Activated CD8-positive, alpha-beta T cell treated with anti-CD3 and anti-CD28 coated beads for 36 hours (primary cell): Measurements from ENCODE around the gene SPPL2B. TPM values are rescaled to one million over a fixed set of nuclear protein-coding genes. Genes with fewer than 3 reads are reported as not detected.

Source experiments
- ATAC-seq: fragments of 200-7000 bp; cut with Tn5 transposase; one replicate; pipeline ENCODE4 v1.10.0; 2021; ENCODE audit warnings: mild to moderate bottlenecking, moderate library complexity
- CTCF ChIA-PET: fragments of 350-600 bp; sonication (Branson Sonifier 250); formaldehyde crosslinking; loops from one replicate; lab custom pipeline; 2021; ENCODE audit warnings: antibody characterized with exemption; lab: Charles Lee
- POLR2A ChIA-PET: fragments of 350-600 bp; sonication (Branson Sonifier 250); formaldehyde crosslinking; loops from one replicate; lab custom pipeline; 2021; ENCODE audit warnings: antibody characterized with exemption; lab: Charles Lee
- DNase-seq: peaks from one replicate; pipeline ENCODE4 v3.0.0-alpha.2; 2020
- H3K27ac Mint-ChIP-seq: one replicate; pipeline ENCODE4 v1.8.0; 2021; ENCODE audit warnings: mild to moderate bottlenecking, mixed read lengths
- H3K27me3 Mint-ChIP-seq: one replicate; pipeline ENCODE4 v1.8.0; 2021; ENCODE audit warnings: mixed read lengths
- H3K36me3 Mint-ChIP-seq: one replicate; pipeline ENCODE4 v1.8.0; 2021; ENCODE audit warnings: low read depth, mixed read lengths
- H3K4me1 Mint-ChIP-seq: one replicate; pipeline ENCODE4 v1.8.0; 2021; ENCODE audit warnings: low read depth, mixed read lengths
- H3K4me3 Mint-ChIP-seq: one replicate; pipeline ENCODE4 v1.8.0; 2021; ENCODE audit warnings: mild to moderate bottlenecking, moderate library complexity, mixed read lengths
- H3K9me3 Mint-ChIP-seq: one replicate; pipeline ENCODE4 v1.8.0; 2021; ENCODE audit warnings: mixed read lengths
- CTCF ChIP-seq: fragments of 200-600 bp; IDR thresholded peaks from one replicate; pipeline ENCODE4 v1.8.0; 2022; ENCODE audit warnings: antibody characterized with exemption, mild to moderate bottlenecking
- intact Hi-C: fragments of 100-400 bp; cut with micrococcal nuclease; formaldehyde crosslinking; loops from one replicate; pipeline ENCODE4 v1.10.0; 2022
- total RNA-seq, 2 experiments: library from RNA; stranded (reverse); gene quantifications; one replicate each; pipeline ENCODE4 v1.2.3, GENCODE V29; 2021

The SPPL2B gene
- total RNA-seq, 2 experiments from 2014 or later = 52.8 to 54.3 TPM

GRCh38 chr19:2312820-2313501 is 15.5 kb upstream of the SPPL2B start:
- no peak for TF ChIP-seq CTCF
- Mint-ChIP-seq H3K9me3 (peaks cover 13% of the 10 kb centered on the region), H3K4me1 (peaks cover 2% of the 10 kb centered on the region), H3K27ac (no peak overlapping the region), H3K36me3 (peaks cover 5% of the 10 kb centered on the region), H3K4me3 (no peak overlapping the region), H3K27me3 (peaks cover 32% of the 10 kb centered on the region)
- ATAC-seq = no peak
- CTCF ChIA-PET = interaction anchor here (1.2 kb wide), 1 partner anchor 39 kb away, joined by 4 read pairs; no protein-coding TSS in a partner anchor
- no peak for DNase-seq
- intact Hi-C loops = no loop called here
- POLR2A ChIA-PET = interaction anchor here (0.7 kb wide), 1 partner anchor 14 kb away, joined by 3 read pairs; no protein-coding TSS in a partner anchor

- no peak for DNase-seq
- Mint-ChIP-seq H3K27me3 (peaks cover 15% of the 10 kb centered on the region), H3K4me1 (no peaks in the 10 kb centered on the region), H3K36me3 (peaks cover 5% of the 10 kb centered on the region), H3K9me3 (peaks cover 13% of the 10 kb centered on the region), H3K27ac (no peak overlapping the region), H3K4me3 (no peak overlapping the region)
- no peak for ATAC-seq
- CTCF ChIA-PET = interaction anchor here (1.0 to 1.6 kb wide), 3 partner anchors 38 to 54 kb away, joined by 3 to 4 read pairs (median 3); no protein-coding TSS in a partner anchor
- POLR2A ChIA-PET = interaction anchor here (0.6 to 6.9 kb wide), 2 partner anchors 11 to 21 kb away, joined by 3 to 32 read pairs; partner anchors contain the start of genes LSM7 and SPPL2B
- no peak for TF ChIP-seq CTCF
- intact Hi-C loops = no loop called here
These were observed 13.2 kb upstream of the SPPL2B start for GRCh38 chr19:2315121-2315817.

GRCh38 chr19:2315818-2316353 is 12.6 kb upstream of the SPPL2B start:
- peak; percentile 37 for TF ChIP-seq CTCF
- H3K9me3 Mint-ChIP-seq = peaks cover 13% of the 10 kb centered on the region
- H3K36me3 Mint-ChIP-seq = peaks cover 5% of the 10 kb centered on the region
- ATAC-seq = peak; percentile 58
- POLR2A ChIA-PET = interaction anchor here (0.6 to 6.9 kb wide), 3 partner anchors 11 to 41 kb away, joined by 3 to 32 read pairs (median 3); partner anchors contain the start of genes LSM7 and SPPL2B
- peaks cover 12% of the 10 kb centered on the region for H3K27me3 Mint-ChIP-seq
- H3K4me1 Mint-ChIP-seq = no peaks in the 10 kb centered on the region
- H3K27ac Mint-ChIP-seq = no peak overlapping the region
- intact Hi-C loops = no loop called here
- no peak overlapping the region for H3K4me3 Mint-ChIP-seq
- CTCF ChIA-PET = interaction anchor here (1.0 to 1.6 kb wide), 4 partner anchors 12 to 54 kb away, joined by 3 to 4 read pairs (median 4); partner anchors contain the start of gene LSM7
- DNase-seq = no peak

- Mint-ChIP-seq H3K27me3 (peaks cover 12% of the 10 kb centered on the region), H3K9me3 (peaks cover 13% of the 10 kb centered on the region), H3K4me1 (no peaks in the 10 kb centered on the region), H3K27ac (no peak overlapping the region), H3K36me3 (peaks cover 5% of the 10 kb centered on the region), H3K4me3 (no peak overlapping the region)
- DNase-seq (no peak), ATAC-seq (no peak)
- ChIA-PET CTCF (interaction anchor here (1.3 kb wide), 1 partner anchor 10 kb away, joined by 4 read pairs; the partner anchor contains the start of gene LSM7), POLR2A (interaction anchor here (1.1 to 6.9 kb wide), 4 partner anchors 9 to 42 kb away, joined by 3 to 32 read pairs (median 6); partner anchors contain the start of genes LSM7 and SPPL2B)
- intact Hi-C loops = no loop called here
- TF ChIP-seq CTCF = no peak
These were observed 11.2 kb upstream of the SPPL2B start for GRCh38 chr19:2317300-2317699.
